GM12873 (cell line): ENCODE measurements around the gene CADPS2.

ENCODE experiments used
- CTCF ChIP-seq: IDR thresholded peaks from 2 replicates; pipeline ENCODE4 v1.5.1; 2012; ENCODE audit warnings: low read depth, mild to moderate bottlenecking, moderate library complexity, low read length, control low read depth; ENCODE audit not compliant: insufficient read depth; ENCODE audit errors: missing control alignments

The CADPS2 gene

GRCh38 chr7:122715183-122715582, 171.1 kb downstream of the CADPS2 start:
- no peak for TF ChIP-seq CTCF

DNA sequence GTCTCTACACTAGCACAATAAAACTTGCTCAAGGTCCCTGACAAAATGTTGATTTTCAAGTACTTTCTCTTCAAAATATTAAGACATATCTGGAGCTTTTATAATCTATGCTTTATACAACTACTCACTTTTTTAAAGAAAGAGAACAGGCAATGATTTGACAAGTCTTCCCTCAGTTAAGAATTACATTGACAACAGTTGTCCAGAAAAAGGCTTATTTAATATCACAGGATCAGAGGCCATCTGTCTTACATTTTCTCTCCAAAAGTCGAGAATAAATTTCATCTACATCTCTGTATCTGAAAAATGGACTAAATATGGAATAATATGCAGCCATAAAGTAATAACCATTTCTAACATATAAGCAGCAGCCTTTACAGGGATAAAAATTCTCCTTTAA, 175.3 kb downstream of the CADPS2 start:
- no peak for TF ChIP-seq CTCF

GRCh38 chr7:122709930-122710646, 176.2 kb downstream of the CADPS2 start:
- no peak for TF ChIP-seq CTCF

- no peak for TF ChIP-seq CTCF
Measured at GRCh38 chr7:122706836-122707235, 179.4 kb downstream of the CADPS2 start.

- TF ChIP-seq CTCF = no peak
Measured at GRCh38 chr7:122702872-122703510, 183.3 kb downstream of the CADPS2 start, which contains the start of gene RNF148. Gene RNF148, minus strand, starts transcription at chr7:122702922. Its CDS starts 172 bp downstream, at chr7:122702750.

DNA sequence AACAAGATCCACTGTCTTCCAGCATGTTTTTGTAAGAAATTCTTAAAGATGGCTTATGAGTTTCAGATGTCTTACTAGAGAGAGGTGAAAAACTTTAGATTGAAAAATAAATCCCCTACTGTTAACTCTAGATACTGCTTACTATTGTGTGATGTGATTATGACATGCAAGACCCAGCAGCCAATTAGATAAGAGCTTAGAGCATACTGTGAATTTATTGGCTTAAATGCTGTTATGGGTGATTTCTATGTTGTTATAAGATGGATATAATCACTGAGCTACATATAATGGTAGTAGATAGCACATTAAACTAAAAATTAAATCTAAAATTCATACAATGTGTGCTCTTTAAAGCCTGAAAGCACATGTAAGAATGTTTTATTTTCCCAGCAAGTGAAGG, 187.2 kb downstream of the CADPS2 start, which contains the start of gene RNF133:
Gene RNF133, minus strand, starts transcription at position 101 of the 400 bp plus-strand sequence. CDS start 199 bp downstream, outside the sequence.
- TF ChIP-seq CTCF = no peak

- TF ChIP-seq CTCF = no peak
Measured at GRCh38 chr7:122695816-122696215, 190.4 kb downstream of the CADPS2 start.
